NB4 (cell line): ENCODE measurements around the gene RPTOR.

Experiments
- CTCF ChIP-seq: IDR thresholded peaks from one replicate; pipeline ENCODE4 v1.5.1; 2012; ENCODE audit warnings: low read depth, low read length
- POLR2A ChIP-seq: IDR thresholded peaks from 2 replicates; pipeline ENCODE4 v1.6.1; 2011; ENCODE audit warnings: mild to moderate bottlenecking; ENCODE audit not compliant: insufficient read length; ENCODE audit errors: extremely low read depth

GRCh38 chr17:80502578-80502877 is 42.1 kb upstream of the RPTOR start:
- TF ChIP-seq CTCF (no peak), POLR2A (no peak)
